ENCODE results near the gene TIGD1.

Gene TIGD1

GRCh38 chr2:232541961-232542714, 8.2 kb downstream of the TIGD1 start:
- TF ChIP-seq, protein P1, sequence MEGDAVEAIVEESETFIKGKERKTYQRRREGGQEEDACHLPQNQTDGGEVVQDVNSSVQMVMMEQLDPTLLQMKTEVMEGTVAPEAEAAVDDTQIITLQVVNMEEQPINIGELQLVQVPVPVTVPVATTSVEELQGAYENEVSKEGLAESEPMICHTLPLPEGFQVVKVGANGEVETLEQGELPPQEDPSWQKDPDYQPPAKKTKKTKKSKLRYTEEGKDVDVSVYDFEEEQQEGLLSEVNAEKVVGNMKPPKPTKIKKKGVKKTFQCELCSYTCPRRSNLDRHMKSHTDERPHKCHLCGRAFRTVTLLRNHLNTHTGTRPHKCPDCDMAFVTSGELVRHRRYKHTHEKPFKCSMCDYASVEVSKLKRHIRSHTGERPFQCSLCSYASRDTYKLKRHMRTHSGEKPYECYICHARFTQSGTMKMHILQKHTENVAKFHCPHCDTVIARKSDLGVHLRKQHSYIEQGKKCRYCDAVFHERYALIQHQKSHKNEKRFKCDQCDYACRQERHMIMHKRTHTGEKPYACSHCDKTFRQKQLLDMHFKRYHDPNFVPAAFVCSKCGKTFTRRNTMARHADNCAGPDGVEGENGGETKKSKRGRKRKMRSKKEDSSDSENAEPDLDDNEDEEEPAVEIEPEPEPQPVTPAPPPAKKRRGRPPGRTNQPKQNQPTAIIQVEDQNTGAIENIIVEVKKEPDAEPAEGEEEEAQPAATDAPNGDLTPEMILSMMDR (IDR thresholded peaks at IDR 0.05) = no peak

- TF ChIP-seq, protein P1 (IDR thresholded peaks at IDR 0.05) = no peak
Measured at GRCh38 chr2:232541195-232541960, 9.0 kb downstream of the TIGD1 start.

DNA sequence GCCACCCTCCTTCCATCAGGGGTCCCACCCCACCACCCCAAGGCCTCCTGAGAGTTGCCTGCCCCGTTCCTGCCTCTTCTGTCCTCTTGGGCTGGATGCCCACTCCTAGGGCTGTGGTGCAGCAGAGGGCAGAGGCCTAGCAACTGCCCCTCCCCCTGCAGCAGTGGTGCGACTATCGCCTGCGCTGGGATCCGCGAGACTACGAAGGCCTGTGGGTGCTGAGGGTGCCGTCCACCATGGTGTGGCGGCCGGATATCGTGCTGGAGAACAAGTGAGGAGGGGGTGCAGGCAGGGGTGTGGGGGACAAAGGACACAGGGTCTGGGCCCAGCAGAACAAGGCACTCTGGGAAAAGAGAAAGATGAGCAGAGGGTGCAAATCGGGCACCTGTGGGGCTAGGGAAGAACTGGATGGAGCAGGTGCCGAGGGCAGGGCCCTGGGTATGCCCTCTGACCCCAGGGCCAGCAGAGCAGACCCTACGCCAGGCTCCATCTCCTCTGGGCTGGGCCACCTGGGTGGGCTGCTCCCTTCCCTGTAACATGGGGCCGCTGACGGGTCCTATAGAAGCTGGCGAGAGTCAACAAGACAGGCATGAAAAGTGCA, 9.8 kb downstream of the TIGD1 start:
- TF ChIP-seq, protein P1 (IDR thresholded peaks at IDR 0.05) = no peak

DNA sequence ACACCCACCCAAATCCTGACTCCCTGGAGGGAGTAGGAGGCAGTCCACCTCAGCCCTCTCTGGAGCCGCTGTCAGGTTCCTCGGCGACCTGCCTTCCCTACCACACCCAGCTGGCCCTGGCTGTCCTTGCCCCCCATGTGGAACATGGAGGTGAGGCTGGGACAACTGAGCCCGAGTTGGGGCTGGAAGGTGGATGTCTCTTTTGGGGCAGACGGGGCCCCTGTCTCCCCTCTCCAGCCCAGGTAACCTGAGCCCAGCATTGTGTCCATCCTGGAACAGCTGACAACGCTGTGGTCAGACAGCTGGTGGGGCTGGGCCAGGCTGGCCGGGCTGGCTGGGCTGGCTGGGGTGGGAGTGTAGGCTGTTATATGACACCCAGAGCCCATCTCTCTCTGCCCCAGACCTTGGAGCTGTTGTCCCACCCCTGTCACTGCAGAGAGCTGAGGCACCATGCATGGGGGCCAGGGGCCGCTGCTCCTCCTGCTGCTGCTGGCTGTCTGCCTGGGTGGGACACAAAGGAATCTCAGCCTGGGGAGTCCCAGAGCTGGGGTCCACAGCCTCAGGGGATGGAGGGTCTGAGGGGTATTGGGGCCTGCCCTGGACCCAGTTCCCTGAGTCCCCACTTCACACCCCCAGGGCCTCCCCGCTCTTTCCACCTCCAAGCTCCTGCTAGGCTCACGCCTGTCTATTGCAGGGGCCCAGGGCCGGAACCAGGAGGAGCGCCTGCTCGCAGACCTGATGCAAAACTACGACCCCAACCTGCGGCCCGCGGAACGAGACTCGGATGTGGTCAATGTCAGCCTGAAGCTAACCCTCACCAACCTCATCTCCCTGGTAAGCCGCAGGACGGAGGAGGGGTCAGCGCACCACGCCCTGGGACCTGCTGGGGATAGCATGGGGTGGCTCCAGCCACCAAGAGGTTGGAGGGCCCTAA, 10.8 kb downstream of the TIGD1 start, which contains the start of gene CHRNG:
Gene CHRNG (plus strand): TSS at position 395 of the 934 bp plus-strand sequence. CDS start 56 bp downstream, at position 451.
- TF ChIP-seq, protein P1 (IDR thresholded peaks at IDR 0.05) = no peak

DNA sequence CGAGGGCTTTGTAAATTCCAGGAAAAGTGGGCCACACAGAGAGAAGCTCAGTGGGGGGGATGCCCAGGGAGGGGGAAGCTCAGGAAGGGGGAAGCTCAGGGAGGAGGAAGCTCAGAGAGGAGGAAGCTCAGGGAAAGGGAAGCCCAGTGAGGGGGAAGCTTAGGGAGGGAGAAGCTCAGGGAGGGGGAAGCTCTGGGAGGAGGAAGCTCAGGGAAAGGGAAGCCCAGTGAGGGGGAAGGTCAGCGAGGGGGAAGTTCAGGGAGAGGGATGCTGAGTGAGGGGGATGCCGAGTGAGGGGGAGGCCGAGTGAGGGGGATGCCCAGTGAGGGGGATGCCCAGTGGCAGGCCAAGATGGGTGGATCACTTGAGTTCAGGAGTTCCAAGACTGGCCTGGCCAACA, 11.7 kb downstream of the TIGD1 start:
- TF ChIP-seq, protein P1 (IDR thresholded peaks at IDR 0.05) = no peak

- TF ChIP-seq, protein P1 (IDR thresholded peaks at IDR 0.05) = no peak
Measured at GRCh38 chr2:232537499-232537898, 12.9 kb downstream of the TIGD1 start.

- TF ChIP-seq, protein P1 (IDR thresholded peaks at IDR 0.05) = peak; percentile 19; the same call in 1 of the 2 replicates
Measured at GRCh38 chr2:232537079-232537478, 13.3 kb downstream of the TIGD1 start.
